ENCODE data around the gene RBM38.

The RBM38 gene

DNA sequence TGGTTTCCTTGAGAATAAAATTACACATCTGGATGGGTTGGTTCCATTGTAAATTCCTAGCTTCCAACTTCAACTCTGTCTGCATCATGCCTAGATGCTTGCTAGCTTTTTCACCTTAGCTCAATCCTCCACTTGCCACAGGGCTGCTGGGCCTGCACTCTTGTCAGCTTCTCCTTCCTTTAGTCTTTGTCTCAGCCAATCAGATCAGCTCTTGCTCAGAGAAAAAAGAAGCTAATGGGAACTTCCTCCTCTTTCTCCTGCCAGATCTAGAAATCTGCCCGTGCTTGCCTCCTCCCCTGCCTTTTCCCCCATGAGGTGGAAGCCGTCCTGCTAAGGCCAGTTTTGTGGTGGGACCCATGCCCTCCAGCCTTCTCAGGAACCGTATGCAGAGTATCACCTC, 21.6 kb upstream of the RBM38 start:
- no peak overlapping the region for H3K4me3 ChIP-seq (ENCODE audit: low read depth, low read length)
- TF ChIP-seq CTCF (IDR thresholded peaks at IDR 0.05; ENCODE audit: low read depth, low read length): no peak

DNA sequence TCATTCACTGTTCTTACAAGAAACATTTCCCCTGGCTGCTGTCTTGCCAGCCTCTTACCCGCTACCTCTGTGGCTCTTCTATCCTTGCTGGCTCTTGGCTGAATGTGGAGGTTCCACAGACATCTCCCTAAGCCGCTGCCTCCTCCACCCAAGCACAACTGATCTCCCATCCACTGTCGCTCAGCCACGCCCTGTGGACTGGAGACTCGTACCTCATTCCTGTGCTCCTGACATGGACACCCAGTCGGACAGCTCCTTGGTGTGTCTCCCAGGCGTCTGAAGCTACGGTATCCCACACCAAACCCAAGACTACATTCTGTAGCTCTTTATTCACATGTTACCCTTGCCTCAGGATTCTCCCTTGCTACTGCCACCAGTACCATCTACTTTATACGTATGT, 20.9 kb upstream of the RBM38 start:
- TF ChIP-seq CTCF (IDR thresholded peaks at IDR 0.05; ENCODE audit: low read depth, low read length): no peak
- no peak overlapping the region for H3K4me3 ChIP-seq (ENCODE audit: low read depth, low read length)

DNA sequence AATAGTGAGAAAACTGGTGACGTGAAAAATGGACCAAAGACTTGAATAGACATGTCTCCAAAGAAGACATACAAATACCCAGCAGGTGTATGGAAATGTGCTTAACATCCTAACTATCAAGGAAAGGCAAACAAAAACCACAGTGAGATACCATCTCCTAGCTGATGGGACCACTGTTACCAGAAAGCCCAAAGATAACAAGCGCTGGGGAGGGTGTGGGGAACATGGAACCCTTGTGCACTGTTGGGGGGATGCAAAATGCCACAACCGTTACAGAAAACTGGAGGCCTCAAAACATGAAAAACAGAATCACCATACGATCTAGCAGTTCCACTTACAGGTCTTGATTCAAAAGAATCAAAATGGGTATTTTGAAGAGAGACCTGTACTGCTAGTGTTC, 19.8 kb upstream of the RBM38 start:
- TF ChIP-seq CTCF (IDR thresholded peaks at IDR 0.05; ENCODE audit: low read depth, low read length): no peak
- no peak overlapping the region for H3K4me3 ChIP-seq (ENCODE audit: low read depth, low read length)

DNA sequence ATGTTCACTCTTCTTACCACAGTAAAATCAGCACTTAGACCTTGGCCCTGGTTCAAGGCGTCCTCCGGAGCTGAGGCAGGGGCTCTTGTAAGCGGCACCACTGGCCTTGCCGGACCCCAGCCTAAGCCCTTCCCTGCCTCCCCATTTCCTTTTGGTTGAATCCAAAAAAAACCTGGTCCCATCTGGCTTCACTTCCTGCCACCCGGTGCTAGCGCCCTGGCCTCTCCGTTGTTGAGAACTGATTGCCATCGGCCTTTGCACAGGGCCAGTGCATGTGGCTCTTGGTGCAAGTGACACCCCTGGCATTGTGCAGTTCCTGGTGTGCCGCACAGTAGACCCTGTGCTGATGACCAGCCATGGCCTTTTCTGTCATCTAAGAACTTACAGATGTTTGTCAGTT, 19.0 kb upstream of the RBM38 start:
- H3K4me3 ChIP-seq (ENCODE audit: low read depth, low read length): no peak overlapping the region
- TF ChIP-seq CTCF (IDR thresholded peaks at IDR 0.05; ENCODE audit: low read depth, low read length): no peak

DNA sequence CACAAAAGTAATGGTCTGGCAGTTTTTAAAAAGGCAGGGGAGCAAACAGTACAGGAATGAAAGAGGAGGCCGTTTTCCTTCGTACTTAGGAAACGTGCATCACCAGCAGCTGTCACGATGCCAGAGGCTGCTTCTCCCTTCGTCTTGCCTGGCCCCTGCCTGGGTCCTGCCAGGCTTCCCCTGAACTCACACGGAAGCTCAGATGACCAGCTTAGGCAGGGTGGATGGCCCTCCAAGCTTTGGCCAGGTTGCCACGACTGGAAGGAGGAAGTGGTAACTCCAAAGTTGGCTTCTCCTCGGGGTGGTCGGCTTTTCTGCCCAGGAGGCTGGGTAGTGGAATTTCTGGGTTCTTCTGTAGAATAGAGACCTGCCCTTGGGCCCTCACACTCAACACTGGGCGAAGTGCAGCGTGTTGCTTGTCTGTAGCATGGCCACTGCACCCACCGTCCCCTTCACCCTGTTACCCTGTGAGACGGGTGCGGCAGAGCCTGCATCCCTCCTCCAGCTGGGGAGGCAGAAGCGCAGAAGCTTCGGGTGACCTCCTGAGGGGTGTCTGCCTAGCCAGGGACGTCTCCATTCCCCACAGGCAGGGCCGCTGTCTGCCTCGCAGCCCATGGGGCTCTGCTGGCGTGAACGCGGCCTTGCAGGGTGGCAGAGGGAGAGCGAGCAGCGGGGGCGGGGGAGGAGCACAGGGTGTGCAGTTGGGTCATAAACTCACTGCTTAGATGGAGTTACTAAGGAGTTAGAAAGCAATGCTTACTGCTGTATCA, 18.4 kb upstream of the RBM38 start:
- H3K4me3 ChIP-seq (ENCODE audit: low read depth, low read length): no peak overlapping the region

DNA sequence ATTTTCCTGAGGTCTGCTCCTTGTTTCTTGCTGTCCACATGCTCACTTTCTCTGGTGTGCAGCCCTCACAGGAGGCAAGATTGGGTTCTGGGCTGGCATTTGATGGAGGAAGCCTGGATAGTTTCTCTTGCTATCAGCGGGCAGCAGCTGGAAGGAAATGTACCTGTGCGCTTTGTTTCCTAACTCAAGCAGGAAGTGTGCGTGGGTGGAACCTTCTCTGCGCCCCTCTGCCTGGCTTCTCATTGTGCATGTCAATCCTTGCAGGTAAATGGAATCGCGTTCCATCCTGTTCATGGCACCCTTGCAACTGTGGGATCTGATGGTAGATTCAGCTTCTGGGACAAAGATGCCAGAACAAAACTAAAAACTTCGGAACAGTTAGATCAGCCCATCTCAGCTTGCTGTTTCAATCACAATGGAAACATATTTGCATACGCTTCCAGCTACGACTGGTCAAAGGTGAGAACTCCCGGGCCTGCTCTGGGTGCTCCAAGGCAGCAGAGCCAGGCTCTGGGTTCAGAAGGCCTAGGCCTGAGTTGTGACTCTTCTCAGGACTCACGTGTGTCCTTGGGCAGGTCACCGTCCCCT, 16.8 kb upstream of the RBM38 start:
- no peak for TF ChIP-seq CTCF (IDR thresholded peaks at IDR 0.05; ENCODE audit: low read depth, low read length)
- no peak overlapping the region for H3K4me3 ChIP-seq (ENCODE audit: low read depth, low read length)

More for the DNA sequence above, 18.4 kb upstream of the RBM38 start:
- TF ChIP-seq CTCF (IDR thresholded peaks at IDR 0.05; ENCODE audit: low read depth, low read length): no peak

GRCh38 chr20:57374931-57375651, 16.1 kb upstream of the RBM38 start:
- H3K4me3 ChIP-seq (ENCODE audit: low read depth, low read length): no peak overlapping the region
- no peak for TF ChIP-seq CTCF (IDR thresholded peaks at IDR 0.05; ENCODE audit: low read depth, low read length)

All from WI38 (cell line).